Type B pancreatic cell (in vitro differentiated cells): Measurements from ENCODE around the gene SLC7A7. TPM values are rescaled to one million over a fixed set of nuclear protein-coding genes. Genes with fewer than 3 reads are reported as not detected.
"Not testable (repeated sequence)": the region's sequence is repeated elsewhere in the genome, so short reads cannot be mapped to it uniquely, and the experiment has no call there.

Experiments
- DNase-seq: peaks from one replicate; pipeline ENCODE4 v3.0.0; 2021; ENCODE audit warnings: mixed read lengths; ENCODE audit not compliant: unreplicated experiment; ENCODE audit errors: extremely low spot score
- H3K27ac Mint-ChIP-seq: 2 replicates; pipeline ENCODE4 v1.8.0; 2021; ENCODE audit warnings: mild to moderate bottlenecking, mixed read lengths
- H3K27me3 Mint-ChIP-seq: 2 replicates; pipeline ENCODE4 v1.8.0; 2021; ENCODE audit warnings: mixed read lengths
- H3K36me3 Mint-ChIP-seq: 2 replicates; pipeline ENCODE4 v1.8.0; 2021; ENCODE audit warnings: mixed read lengths
- H3K4me1 Mint-ChIP-seq: one replicate; pipeline ENCODE4 v1.8.0; 2021; ENCODE audit warnings: mixed read lengths; ENCODE audit not compliant: unreplicated experiment
- H3K4me3 Mint-ChIP-seq: 2 replicates; pipeline ENCODE4 v1.8.0; 2021; ENCODE audit warnings: mild to moderate bottlenecking, mixed read lengths
- H3K9me3 Mint-ChIP-seq: 2 replicates; pipeline ENCODE4 v1.8.0; 2021; ENCODE audit warnings: mixed read lengths
- CTCF ChIP-seq: fragments of 200-600 bp; sonication (generic); conservative IDR thresholded peaks from 2 replicates; pipeline ENCODE4 v1.5.0; 2021; ENCODE audit warnings: antibody characterized with exemption, mild to moderate bottlenecking
- total RNA-seq: library from RNA; stranded (reverse); gene quantifications from 2 replicates; pipeline ENCODE4 v1.2.1, GENCODE V29; 2021; ENCODE audit warnings: low replicate concordance

Gene SLC7A7
- total RNA-seq, 1 donor from 2014 or later: 9.7 TPM

- Mint-ChIP-seq H3K9me3 (no peaks in the 10 kb centered on the region), H3K27ac (peak overlapping the region; percentile 97), H3K4me3 (peak overlapping the region; percentile 100), H3K27me3 (no peaks in the 10 kb centered on the region), H3K4me1 (peaks cover 22% of the 10 kb centered on the region), H3K36me3 (peaks cover 3% of the 10 kb centered on the region)
- no peak for DNase-seq
- no peak for TF ChIP-seq CTCF
Observed at GRCh38 chr14:22835505-22835904, 20.3 kb upstream of the SLC7A7 start.

GRCh38 chr14:22830443-22831010 lies 15.3 kb upstream of the SLC7A7 start:
- H3K4me3 Mint-ChIP-seq: peak overlapping the region; percentile 95
- peaks cover 3% of the 10 kb centered on the region for H3K36me3 Mint-ChIP-seq
- no peaks in the 10 kb centered on the region for H3K9me3 Mint-ChIP-seq
- H3K27ac Mint-ChIP-seq: peak overlapping the region; percentile 93
- DNase-seq: no peak
- peaks cover 23% of the 10 kb centered on the region for H3K4me1 Mint-ChIP-seq
- no peak for TF ChIP-seq CTCF
- H3K27me3 Mint-ChIP-seq: peaks cover 3% of the 10 kb centered on the region

GRCh38 chr14:22829661-22830442 lies 14.6 kb upstream of the SLC7A7 start, which contains the start of gene MRPL52:
TSS of gene MRPL52 (plus strand) at chr14:22829887. CDS start at chr14:22829913, 26 bp downstream.
- peak within 1 kb of the TSS; percentile 95 for H3K4me3 Mint-ChIP-seq
- H3K27ac Mint-ChIP-seq: peak within 1 kb of the TSS; percentile 93
- peaks cover 3% of the 10 kb centered on the region for H3K27me3 Mint-ChIP-seq
- H3K4me1 Mint-ChIP-seq: peaks cover 18% of the 10 kb centered on the region
- H3K36me3 Mint-ChIP-seq: peaks cover 3% of the 10 kb centered on the region
- no peak for TF ChIP-seq CTCF
- DNase-seq: peak; percentile 80
- no peaks in the 10 kb centered on the region for H3K9me3 Mint-ChIP-seq

- not testable (repeated sequence) for H3K27me3 Mint-ChIP-seq, H3K9me3 Mint-ChIP-seq, H3K36me3 Mint-ChIP-seq, DNase-seq
- Mint-ChIP-seq H3K4me1 (peaks cover 18% of the 10 kb centered on the region), H3K27ac (peak overlapping the region; percentile 93), H3K4me3 (peak overlapping the region; percentile 95)
Observed at GRCh38 chr14:22829076-22829660, 13.9 kb upstream of the SLC7A7 start.

- Mint-ChIP-seq H3K4me3 (no peak overlapping the region), H3K4me1 (peaks cover 34% of the 10 kb centered on the region), H3K27me3 (peaks cover 21% of the 10 kb centered on the region), H3K9me3 (no peaks in the 10 kb centered on the region), H3K27ac (peak overlapping the region; percentile 55), H3K36me3 (peaks cover 3% of the 10 kb centered on the region)
- DNase-seq: no peak
- TF ChIP-seq CTCF: no peak
Observed at GRCh38 chr14:22824711-22825359, 9.6 kb upstream of the SLC7A7 start.
